ENCODE data around the gene HOXC10. TPM values are rescaled to one million over a fixed set of nuclear protein-coding genes. Genes with fewer than 3 reads are reported as not detected.
A peak's percentile ranks its signal among the peaks of the same experiment; 100 is the strongest.

HOXC10 gene
- total and polyA plus RNA-seq, 4 donors: 0.18 TPM; not detected in 3

GRCh38 chr12:54016478-54016964, 31.6 kb downstream of the HOXC10 start:
- DNase-seq (peak in 1 of 3 donors; percentile 15), ATAC-seq (ENCODE audit: insufficient read depth, low FRiP score) (no peak)
- peaks cover 0 to 13% (median 6%) of the 10 kb centered on the region in 5 donors for H3K4me1 ChIP-seq (ENCODE audit: control insufficient read depth in 5 of 5, insufficient read depth in 5 of 5, low read length in 5 of 5)
- H3K36me3 ChIP-seq (ENCODE audit: control insufficient read depth in 4 of 4, insufficient read depth in 4 of 4, low read length in 4 of 4): no peaks in the 10 kb centered on the region
- WGBS, 2 donors: 4 to 6% methylated on average over 25 of the region's 25 CpGs
- peaks cover 15 to 89% (median 69%) of the 10 kb centered on the region in 3 donors for H3K27me3 ChIP-seq (ENCODE audit: control insufficient read depth in 3 of 3, insufficient read depth in 3 of 3, low read length in 2 of 3)
- H3K9me3 ChIP-seq (ENCODE audit: control insufficient read depth in 4 of 4, insufficient read depth in 3 of 4, low read length in 3 of 4): peaks cover 0 to 15% (median 0%) of the 10 kb centered on the region in 4 donors
- H3K9ac ChIP-seq (ENCODE audit: insufficient read depth in 1 of 2, low read length in 2 of 2): no peak overlapping the region
- H3K27ac ChIP-seq (ENCODE audit: low read depth in 1 of 2, low read length in 1 of 2): no peak overlapping the region
- no peak overlapping the region for H3K4me3 ChIP-seq
- TF ChIP-seq, protein P1, sequence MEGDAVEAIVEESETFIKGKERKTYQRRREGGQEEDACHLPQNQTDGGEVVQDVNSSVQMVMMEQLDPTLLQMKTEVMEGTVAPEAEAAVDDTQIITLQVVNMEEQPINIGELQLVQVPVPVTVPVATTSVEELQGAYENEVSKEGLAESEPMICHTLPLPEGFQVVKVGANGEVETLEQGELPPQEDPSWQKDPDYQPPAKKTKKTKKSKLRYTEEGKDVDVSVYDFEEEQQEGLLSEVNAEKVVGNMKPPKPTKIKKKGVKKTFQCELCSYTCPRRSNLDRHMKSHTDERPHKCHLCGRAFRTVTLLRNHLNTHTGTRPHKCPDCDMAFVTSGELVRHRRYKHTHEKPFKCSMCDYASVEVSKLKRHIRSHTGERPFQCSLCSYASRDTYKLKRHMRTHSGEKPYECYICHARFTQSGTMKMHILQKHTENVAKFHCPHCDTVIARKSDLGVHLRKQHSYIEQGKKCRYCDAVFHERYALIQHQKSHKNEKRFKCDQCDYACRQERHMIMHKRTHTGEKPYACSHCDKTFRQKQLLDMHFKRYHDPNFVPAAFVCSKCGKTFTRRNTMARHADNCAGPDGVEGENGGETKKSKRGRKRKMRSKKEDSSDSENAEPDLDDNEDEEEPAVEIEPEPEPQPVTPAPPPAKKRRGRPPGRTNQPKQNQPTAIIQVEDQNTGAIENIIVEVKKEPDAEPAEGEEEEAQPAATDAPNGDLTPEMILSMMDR (IDR thresholded peaks at IDR 0.05; ENCODE audit: control extremely low read depth, extremely low read depth): no peak

DNA sequence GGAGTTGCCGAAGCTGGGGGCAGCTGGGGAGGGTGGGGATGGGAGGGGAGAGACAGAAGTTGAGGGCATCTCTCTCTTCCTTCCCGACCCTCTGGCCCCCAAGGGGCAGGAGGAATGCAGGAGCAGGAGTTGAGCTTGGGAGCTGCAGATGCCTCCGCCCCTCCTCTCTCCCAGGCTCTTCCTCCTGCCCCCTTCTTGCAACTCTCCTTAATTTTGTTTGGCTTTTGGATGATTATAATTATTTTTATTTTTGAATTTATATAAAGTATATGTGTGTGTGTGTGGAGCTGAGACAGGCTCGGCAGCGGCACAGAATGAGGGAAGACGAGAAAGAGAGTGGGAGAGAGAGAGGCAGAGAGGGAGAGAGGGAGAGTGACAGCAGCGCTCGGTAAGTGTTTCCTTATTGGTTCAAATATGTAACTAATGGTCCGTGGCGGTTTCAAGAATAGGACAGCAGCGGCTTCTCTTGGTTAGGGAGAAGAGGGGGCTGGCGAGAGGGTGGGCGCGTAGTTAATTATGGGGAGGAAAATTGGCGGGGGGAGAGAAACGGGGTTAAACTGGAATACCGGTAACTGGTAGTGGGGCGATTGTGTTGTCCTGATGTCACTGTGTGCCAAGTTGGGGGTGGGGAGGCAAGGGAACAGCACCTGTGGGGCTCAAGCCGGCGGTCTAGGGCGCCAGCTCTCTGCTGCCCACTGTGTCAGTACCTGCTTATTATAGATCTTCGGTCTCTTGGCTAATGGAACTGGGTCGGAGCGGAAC, 32.3 kb downstream of the HOXC10 start:
- WGBS, 2 donors: 3 to 4% methylated on average over 24 of the region's 24 CpGs
- Histone ChIP-seq H3K9ac (ENCODE audit: insufficient read depth in 1 of 2, low read length in 2 of 2) (no peak overlapping the region), H3K27ac (ENCODE audit: low read depth in 1 of 2, low read length in 1 of 2) (no peak overlapping the region), H3K9me3 (ENCODE audit: control insufficient read depth in 4 of 4, insufficient read depth in 3 of 4, low read length in 3 of 4) (peaks cover 0 to 15% (median 0%) of the 10 kb centered on the region in 4 donors), H3K27me3 (ENCODE audit: control insufficient read depth in 3 of 3, insufficient read depth in 3 of 3, low read length in 2 of 3) (peaks cover 18 to 89% (median 69%) of the 10 kb centered on the region in 3 donors), H3K4me1 (ENCODE audit: control insufficient read depth in 5 of 5, insufficient read depth in 5 of 5, low read length in 5 of 5) (peaks cover 0 to 13% (median 6%) of the 10 kb centered on the region in 5 donors), H3K36me3 (ENCODE audit: control insufficient read depth in 4 of 4, insufficient read depth in 4 of 4, low read length in 4 of 4) (no peaks in the 10 kb centered on the region), H3K4me3 (no peak overlapping the region)
- TF ChIP-seq, protein P1 (IDR thresholded peaks at IDR 0.05; ENCODE audit: control extremely low read depth, extremely low read depth): no peak
- DNase-seq (peak in 1 of 3 donors; percentile 10), ATAC-seq (ENCODE audit: insufficient read depth, low FRiP score) (no peak)

GRCh38 chr12:54017878-54018467, 33.0 kb downstream of the HOXC10 start:
- peak; percentile 69 to 76 (median 74) for DNase-seq
- 1 to 5% methylated on average over 33 to 34 of the region's 34 CpGs for WGBS, 2 donors
- Histone ChIP-seq H3K27ac (ENCODE audit: low read depth in 1 of 2, low read length in 1 of 2) (no peak overlapping the region), H3K4me3 (no peak overlapping the region), H3K36me3 (ENCODE audit: control insufficient read depth in 4 of 4, insufficient read depth in 4 of 4, low read length in 4 of 4) (no peaks in the 10 kb centered on the region), H3K9me3 (ENCODE audit: control insufficient read depth in 4 of 4, insufficient read depth in 3 of 4, low read length in 3 of 4) (peaks cover 0 to 13% (median 0%) of the 10 kb centered on the region in 4 donors), H3K9ac (ENCODE audit: insufficient read depth in 1 of 2, low read length in 2 of 2) (no peak overlapping the region), H3K4me1 (ENCODE audit: control insufficient read depth in 5 of 5, insufficient read depth in 5 of 5, low read length in 5 of 5) (peaks cover 0 to 13% (median 6%) of the 10 kb centered on the region in 5 donors), H3K27me3 (ENCODE audit: control insufficient read depth in 3 of 3, insufficient read depth in 3 of 3, low read length in 2 of 3) (peaks cover 18 to 89% (median 68%) of the 10 kb centered on the region in 3 donors)
- TF ChIP-seq, protein P1 (IDR thresholded peaks at IDR 0.05; ENCODE audit: control extremely low read depth, extremely low read depth): no peak
- ATAC-seq (ENCODE audit: insufficient read depth, low FRiP score): peak; percentile 71

All from lung (tissue), 12 donors.